WI38 (cell line): ENCODE results near the gene ZFYVE28.
"Not testable (repeated sequence)": the region's sequence is repeated elsewhere in the genome, so short reads cannot be mapped to it uniquely, and the experiment has no call there.

Source experiments
- H3K4me3 ChIP-seq: 2 replicates; pipeline ENCODE4 v1.5.1; 2011; ENCODE audit warnings: low read depth, mild to moderate bottlenecking, control low read depth, low read length
- CTCF ChIP-seq: IDR thresholded peaks from 2 replicates; pipeline ENCODE4 v1.5.1; 2012; ENCODE audit warnings: low read depth, mild to moderate bottlenecking, control low read depth, low read length

ZFYVE28 gene

GRCh38 chr4:2436761-2437474 is 18.5 kb upstream of the ZFYVE28 start:
- H3K4me3 ChIP-seq: no peak overlapping the region
- TF ChIP-seq CTCF: no peak

- H3K4me3 ChIP-seq: no peak overlapping the region
- TF ChIP-seq CTCF: no peak
Observed at GRCh38 chr4:2436301-2436700, 17.9 kb upstream of the ZFYVE28 start.

GRCh38 chr4:2434420-2434819 is 16.0 kb upstream of the ZFYVE28 start:
- TF ChIP-seq CTCF: no peak
- no peak overlapping the region for H3K4me3 ChIP-seq

GRCh38 chr4:2433609-2434350 is 15.3 kb upstream of the ZFYVE28 start:
- TF ChIP-seq CTCF: no peak
- H3K4me3 ChIP-seq: no peak overlapping the region

- TF ChIP-seq CTCF: no peak
- H3K4me3 ChIP-seq: no peak overlapping the region
Observed at GRCh38 chr4:2432991-2433530, 14.6 kb upstream of the ZFYVE28 start.

- no peak for TF ChIP-seq CTCF
- no peak overlapping the region for H3K4me3 ChIP-seq
Observed at GRCh38 chr4:2432004-2432403, 13.6 kb upstream of the ZFYVE28 start.

- H3K4me3 ChIP-seq: not testable (repeated sequence)
Observed at GRCh38 chr4:2429945-2430757, 11.7 kb upstream of the ZFYVE28 start.
